Activated CD4-positive, CD25-positive, alpha-beta regulatory T cell treated with anti-CD3 and anti-CD28 coated beads, Interleukin-2, amount 50 U/mL, for 24 hours (primary cell): ENCODE measurements around the gene CLEC4G.

Experiments
- ATAC-seq, 2 donors: fragments of 150-1000 bp; cut with Tn5 transposase; one replicate each; pipeline ENCODE4 v1.10.0; 2021; ENCODE audit warnings: mild to moderate bottlenecking in 1 of 2, moderate library complexity in 1 of 2

CLEC4G gene

DNA sequence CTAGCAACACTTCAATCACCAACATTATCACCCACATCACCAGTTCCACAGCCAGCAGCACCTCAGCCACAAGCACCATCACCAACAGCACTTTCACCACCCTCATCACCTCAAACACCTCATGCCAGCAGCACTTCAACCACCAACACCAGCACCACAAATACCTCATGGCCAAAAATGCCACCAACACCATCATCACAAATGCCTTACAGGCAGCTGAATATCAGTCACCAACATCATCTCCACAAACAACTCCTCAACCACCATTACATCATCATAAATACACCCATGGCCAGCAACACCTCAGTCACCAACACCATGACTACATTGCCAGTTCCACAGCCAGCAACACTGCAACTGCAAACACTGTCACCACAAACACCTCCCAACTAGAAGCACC, 40.4 kb downstream of the CLEC4G start:
- peak; percentile 27 to 50 for ATAC-seq

DNA sequence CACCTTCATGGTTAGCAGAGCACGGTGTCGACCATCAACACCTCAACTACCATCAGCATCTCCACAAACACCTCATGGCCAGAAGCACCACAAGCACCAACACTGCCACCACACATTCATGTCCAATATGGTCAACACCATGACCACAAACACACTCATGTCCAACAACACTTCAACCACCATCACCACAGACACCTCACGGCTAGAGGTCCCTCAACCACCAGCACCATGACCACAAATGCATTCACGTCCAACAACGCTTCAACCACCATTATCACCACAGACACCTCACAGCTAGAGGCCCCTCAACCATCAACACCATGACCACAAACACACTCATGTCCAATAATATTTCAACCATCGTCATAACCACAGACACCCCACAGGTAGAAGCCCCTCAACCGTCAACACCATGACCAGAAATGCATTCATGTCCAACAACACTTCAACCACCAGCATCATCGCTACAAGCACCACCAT, 41.1 kb downstream of the CLEC4G start:
- ATAC-seq, result peak in 1 of 2 donors; percentile 24

DNA sequence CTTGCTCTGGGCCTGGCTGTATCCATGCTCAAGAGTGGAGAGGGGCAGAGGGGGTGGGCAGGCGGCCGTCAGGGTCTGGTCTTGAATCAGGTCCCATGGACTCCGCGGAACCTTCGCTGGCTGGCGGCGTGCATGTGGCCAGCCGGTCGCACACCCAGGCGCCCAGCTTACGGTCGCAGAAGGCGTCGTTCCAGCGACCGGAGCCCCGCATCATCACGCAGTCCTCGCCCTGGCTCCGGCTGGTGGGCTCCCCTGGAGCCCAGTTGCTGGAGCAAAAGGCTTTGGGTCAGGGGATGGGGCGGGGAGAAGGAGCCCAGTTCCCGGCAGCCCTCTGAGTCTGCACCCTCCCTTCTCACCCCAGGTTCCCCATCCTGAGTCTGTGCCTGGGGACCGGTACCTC, 42.7 kb downstream of the CLEC4G start:
- ATAC-seq, result no peak

DNA sequence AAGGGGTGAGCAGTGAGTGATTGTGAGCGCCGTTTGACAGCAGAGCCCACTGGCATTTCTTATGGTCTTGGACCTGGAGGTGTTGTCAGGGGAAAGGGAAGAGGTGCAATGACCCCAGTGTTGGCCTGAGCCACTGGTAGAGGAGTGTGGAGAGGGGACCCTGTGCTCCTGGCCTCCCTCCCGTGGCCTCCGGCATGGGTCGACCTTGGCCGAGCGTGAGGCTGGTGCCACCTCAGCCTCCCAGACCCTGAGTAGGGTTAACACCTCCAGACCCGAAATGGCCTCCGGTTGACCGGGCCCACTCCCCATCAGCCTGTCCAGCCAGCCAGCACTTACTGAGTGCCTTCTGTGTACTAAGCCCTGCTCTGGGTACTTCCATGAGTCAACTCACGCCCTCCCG, 44.7 kb downstream of the CLEC4G start:
- ATAC-seq, result no peak

DNA sequence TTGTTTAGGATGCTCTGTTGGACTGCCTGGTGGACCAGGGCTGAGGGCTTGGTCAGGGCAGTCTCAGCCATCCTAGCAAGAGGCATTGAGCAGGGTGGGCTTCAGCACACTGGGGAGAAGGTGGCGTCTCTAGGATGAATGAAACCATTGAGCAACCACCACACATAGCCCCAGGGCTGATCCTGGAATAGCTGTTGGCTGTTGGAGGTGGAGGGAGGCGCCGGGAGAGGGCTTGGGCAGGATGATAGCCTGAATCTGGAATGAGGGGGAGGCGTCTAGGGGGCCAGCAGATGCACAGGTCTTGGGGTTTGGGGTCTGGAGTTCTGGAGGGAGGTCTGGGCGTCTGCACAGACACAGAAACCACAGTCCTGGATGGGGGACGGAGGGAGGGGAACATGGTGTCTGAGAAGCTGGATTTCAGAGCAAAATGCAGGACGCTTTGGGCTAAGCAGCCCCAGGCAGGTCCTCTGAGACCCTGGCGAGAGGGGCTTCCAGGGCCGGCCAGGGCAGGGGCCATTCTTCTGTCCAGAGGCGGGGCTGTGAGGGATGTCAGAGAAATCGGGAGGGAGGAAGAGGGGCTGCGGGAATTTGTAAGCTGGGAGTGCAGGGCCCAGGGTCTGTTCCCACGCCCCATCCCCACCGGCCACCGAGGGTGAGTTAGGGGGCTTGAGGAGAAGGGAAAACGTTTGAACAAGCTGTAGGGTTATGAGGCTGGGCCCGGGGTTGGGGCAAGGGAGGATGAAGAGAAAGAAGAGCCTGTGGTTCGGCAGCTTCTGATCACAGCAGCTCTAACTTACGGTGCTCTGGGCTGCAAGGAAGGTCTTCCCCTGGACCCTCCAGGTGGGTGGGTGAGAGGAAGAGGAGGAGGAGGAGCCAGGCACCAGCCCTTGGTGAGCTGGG, 46.1 kb downstream of the CLEC4G start:
- no peak for ATAC-seq

DNA sequence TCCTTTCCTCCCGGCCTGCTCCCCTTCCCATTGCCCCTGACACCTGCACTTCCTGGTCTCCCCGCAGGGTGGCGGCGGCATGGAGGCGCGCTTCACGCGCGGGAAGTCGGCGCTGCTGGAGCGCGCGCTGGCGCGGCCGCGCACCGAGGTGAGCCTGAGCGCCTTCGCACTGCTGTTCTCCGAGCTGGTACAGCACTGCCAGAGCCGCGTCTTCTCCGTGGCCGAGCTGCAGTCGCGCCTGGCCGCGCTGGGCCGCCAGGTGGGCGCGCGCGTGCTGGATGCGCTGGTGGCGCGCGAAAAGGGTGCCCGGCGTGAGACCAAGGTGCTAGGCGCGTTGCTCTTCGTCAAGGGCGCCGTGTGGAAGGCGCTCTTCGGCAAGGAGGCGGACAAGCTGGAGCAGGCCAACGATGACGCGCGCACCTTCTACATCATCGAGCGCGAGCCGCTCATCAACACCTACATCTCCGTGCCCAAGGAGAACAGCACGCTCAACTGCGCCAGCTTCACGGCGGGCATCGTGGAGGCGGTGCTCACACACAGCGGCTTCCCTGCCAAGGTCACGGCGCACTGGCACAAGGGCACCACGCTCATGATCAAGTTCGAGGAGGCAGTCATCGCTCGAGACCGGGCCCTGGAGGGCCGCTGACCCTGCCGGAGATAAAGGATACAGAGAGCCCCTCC, 49.6 kb downstream of the CLEC4G start:
- ATAC-seq, result no peak

DNA sequence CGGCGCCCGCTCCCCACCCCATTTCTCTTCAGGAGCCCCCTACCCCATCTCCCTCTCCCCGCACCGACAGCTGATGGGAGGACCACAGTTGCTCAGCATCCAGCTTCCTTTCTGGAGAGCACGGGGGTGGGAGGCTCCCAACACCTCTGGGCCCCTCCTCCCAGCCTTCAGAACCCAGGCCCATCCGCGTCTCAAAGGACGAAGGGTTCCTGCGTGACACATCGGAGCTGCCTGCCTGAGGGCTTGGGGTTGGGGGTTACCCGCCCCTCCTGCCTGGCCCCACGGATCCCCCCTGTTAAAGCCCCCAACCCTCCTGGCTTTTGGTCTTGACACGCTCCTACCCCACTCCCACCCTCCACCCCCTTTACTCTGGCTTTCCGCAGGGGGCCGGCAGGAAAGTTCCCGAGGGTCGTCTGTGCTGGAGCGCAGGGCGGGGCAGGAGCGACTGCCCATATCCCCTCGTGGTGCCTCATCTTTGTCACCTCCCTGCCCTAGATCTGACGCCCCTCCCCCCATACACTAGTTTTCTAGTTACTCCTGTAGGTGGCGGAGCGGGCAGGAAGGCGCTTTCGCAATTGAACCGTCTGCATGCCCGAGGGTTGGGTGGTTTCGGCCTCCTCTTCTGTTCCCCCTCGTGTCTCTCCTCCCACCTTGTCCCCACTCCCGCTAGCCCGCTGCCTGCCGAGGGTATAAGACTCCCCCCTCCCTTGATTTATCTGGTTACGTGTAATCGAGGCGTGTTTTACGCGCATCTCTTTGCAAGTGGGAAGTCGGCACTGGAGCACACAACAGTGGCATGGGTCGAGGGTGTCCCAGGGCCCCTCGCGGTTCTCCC, 50.4 kb downstream of the CLEC4G start:
- peak; percentile 46 to 52 for ATAC-seq

DNA sequence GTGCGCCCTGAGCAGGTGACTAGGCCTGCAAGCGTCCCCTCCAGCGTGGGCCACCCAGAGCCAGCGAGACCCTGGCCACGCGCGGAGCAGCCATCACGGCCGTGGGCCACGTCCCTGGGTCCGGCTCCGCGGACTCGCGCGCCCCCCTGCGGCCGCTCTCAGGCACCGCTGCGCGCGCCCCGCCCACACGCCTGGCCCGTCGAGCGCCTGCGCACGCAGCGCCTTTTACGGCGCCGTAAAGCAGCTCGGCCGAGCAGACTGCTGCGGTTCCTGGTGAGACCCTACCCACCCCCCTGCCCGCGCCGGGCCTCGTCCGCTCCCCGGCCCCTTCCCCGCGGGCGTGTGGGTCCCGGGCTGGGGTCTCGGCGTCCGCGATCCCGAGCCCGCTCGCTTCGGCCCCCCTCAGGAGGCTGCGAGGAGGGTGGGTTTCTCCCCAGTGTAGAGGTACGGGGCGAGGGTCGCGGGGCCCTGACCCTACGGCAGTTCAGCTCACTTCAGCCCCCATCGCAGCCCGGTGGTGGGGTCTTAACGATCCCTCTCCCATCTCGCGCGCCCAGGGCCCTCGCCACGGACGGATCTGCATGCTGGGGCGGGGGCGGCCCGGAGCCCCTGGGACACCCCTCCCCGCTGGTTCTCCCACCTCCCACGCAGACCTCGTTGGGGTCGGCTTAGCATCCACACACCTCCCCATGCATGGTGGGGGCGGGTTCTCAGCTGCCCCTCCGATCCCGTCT, 51.1 kb downstream of the CLEC4G start, which contains the start of gene TRAPPC5:
Gene TRAPPC5 (plus strand): TSS at position 228 of the 734 bp plus-strand sequence. CDS start 1,421 bp downstream, outside the sequence.
- peak; percentile 28 to 36 for ATAC-seq

DNA sequence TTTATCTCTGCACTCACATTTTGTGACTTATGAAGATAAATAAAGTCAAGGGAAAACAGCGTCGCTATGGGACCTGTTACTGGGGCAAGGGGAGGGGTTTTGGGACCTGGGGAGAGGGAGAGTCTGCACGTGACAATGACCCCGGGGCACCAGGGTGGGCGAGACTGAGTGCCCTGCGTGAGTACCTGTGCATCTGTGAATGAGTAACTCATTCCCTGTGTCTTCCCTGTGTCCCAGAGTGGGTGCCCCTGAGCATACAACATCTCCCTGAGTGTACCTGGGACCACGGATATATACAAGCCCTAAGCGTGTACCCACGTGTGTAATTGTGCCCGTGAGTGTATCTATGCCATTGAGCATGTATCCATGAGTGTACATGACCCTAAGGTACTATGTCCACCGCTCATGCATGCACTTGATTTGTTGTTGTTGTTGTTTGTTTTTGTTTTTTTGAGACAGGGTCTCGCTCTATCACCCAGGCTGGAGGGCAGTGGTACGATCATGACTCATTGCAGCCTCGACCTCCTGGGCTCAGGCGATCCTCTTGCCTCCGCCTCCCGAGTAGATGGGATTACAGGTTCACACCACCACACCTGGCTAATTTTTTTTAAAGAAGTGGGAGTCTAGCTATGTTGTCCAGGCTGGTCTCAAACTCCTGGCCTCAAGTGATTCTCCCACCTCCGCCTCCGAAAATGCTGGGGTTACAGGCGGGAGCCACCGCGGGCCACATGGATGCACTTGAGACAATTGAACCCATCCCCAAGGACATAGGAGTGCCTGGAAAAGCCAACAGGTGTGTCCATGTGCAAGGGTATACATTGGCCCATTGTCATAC, 51.9 kb downstream of the CLEC4G start:
- no peak for ATAC-seq

DNA sequence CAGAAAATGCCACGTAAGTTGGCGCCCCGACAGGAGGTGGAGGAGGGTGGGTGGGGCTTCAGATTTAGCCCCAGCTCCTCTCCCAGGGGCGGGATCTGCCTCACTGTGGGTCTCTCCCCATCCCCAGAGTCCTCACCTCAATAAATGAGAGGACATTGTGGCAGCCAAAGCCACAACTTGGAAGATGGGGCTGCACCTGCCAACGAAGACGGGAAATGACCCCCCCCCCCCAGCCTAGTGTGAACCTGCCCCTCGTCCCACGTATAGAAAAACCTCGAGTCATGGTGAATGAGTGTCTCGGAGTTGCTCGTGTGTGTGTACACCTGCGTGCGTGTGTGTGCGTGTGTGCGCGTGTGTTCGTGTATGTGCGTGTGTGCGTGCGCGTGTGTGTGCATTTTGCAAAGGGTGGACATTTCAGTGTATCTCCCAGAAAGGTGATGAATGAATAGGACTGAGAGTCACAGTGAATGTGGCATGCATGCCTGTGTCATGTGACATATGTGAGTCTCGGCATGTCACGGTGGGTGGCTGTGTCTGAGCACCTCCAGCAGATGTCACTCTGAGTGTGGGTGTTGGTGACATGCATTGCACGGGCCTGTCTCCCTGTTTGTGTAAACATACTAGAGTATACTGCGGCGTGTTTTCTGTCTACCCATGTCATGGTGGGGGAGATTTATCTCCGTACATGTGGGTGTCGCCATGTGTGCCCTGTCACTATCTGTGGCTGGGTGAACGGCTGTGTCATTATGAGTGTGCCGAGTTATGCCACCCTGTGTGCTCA, 52.7 kb downstream of the CLEC4G start:
- ATAC-seq, result peak; percentile 71 to 76
